H1 (cell line): Measurements from ENCODE around the gene ICA1. TPM values are rescaled to one million over a fixed set of nuclear protein-coding genes. Genes with fewer than 3 reads are reported as not detected.

ENCODE experiments used
- EZH2 ChIP-seq: fragments of 200-600 bp; sonication (generic); IDR thresholded peaks from 2 replicates; pipeline ENCODE4 v1.7.1; 2012; ENCODE audit warnings: low read depth, mild to moderate bottlenecking, moderate library complexity, low read length, inconsistent platforms; ENCODE audit not compliant: severe bottlenecking
- JUN ChIP-seq: IDR thresholded peaks from 2 replicates; pipeline ENCODE4 v1.6.1; 2011; ENCODE audit warnings: low read depth, mild to moderate bottlenecking, improper control_type of control experiment, low read length
- KDM5A ChIP-seq: fragments of 200-600 bp; IDR thresholded peaks from 2 replicates; pipeline ENCODE4 v1.7.1; 2012; ENCODE audit warnings: mild to moderate bottlenecking, low read length, inconsistent platforms, mixed read lengths
- POLR2A ChIP-seq, 2 experiments: IDR thresholded peaks; 1 replicate in 1 of 2; 2 replicates in 1 of 2; pipeline ENCODE4 v1.6.1; 2011; ENCODE audit warnings: low read depth in 2 of 2, low read length in 2 of 2, mild to moderate bottlenecking in 2 of 2; ENCODE audit errors: control extremely low read depth in 1 of 2
- POU5F1 ChIP-seq: IDR thresholded peaks from 2 replicates; pipeline ENCODE4 v1.6.1; 2011; ENCODE audit warnings: low read depth, mild to moderate bottlenecking, low read length, moderate library complexity
- SIN3A ChIP-seq, 2 experiments: IDR thresholded peaks in 1 of 2; conservative IDR thresholded peaks in 1 of 2; 2 replicates each; pipeline ENCODE4 v1.6.1; 2011 to 2012; ENCODE audit warnings: low read length in 2 of 2, improper control_type of control experiment in 1 of 2, low read depth in 1 of 2, mild to moderate bottlenecking in 1 of 2
- SIRT6 ChIP-seq: IDR thresholded peaks from one replicate; pipeline ENCODE4 v1.7.1; 2012; ENCODE audit warnings: low read length, inconsistent platforms
- TEAD4 ChIP-seq: IDR thresholded peaks from 2 replicates; pipeline ENCODE4 v1.6.1; 2012; ENCODE audit warnings: low read depth, low read length, inconsistent platforms, mixed read lengths
- polyA plus RNA-seq, 7 experiments: library from polyadenylated mRNA; depleted of rRNA in 3 of 7; stranded (reverse) in 5 of 7; unstranded in 2 of 7; fragments of >200 nt in 5 of 7; fragments of 200-250 nt in 2 of 7; gene quantifications; 1 replicate in 5 of 7; 2 replicates in 1 of 7; 4 replicates in 1 of 7; pipeline versions ENCODE4 v1.2.1 to v1.2.3, GENCODE V29; 2011 to 2013; ENCODE audit warnings: missing spikeins in 2 of 7, mixed read lengths in 2 of 7
- total RNA-seq: library from RNA; stranded (reverse); fragmentation: NEBNext Ultra II Directional; extraction: Animal tissue kit (Norgen Biotek cat#: 25700); gene quantifications from 2 replicates; pipeline ENCODE4 v1.2.1, GENCODE V29; 2021
- TF ChIP-seq, protein P1 (sequence below): fragments of 300-600 bp; sonication (generic); IDR thresholded peaks from 2 replicates; pipeline ENCODE4 v1.7.1; 2012; ENCODE audit warnings: low read length, moderate library complexity, mild to moderate bottlenecking, inconsistent platforms; ENCODE audit not compliant: insufficient replicate concordance
- TF ChIP-seq, protein P2 (sequence below): IDR thresholded peaks from 2 replicates; pipeline ENCODE4 v1.6.1; 2011; ENCODE audit warnings: low read length, improper control_type of control experiment
- TF ChIP-seq, protein P3 (sequence below): IDR thresholded peaks from 2 replicates; pipeline ENCODE4 v1.6.1; 2012; ENCODE audit warnings: inconsistent platforms

ICA1 gene
- total and polyA plus RNA-seq, 2 of the 8 experiments (the other 6 are each of a cell fraction or from before 2014, with no cell fraction given): 14.9 to 37.1 TPM

DNA sequence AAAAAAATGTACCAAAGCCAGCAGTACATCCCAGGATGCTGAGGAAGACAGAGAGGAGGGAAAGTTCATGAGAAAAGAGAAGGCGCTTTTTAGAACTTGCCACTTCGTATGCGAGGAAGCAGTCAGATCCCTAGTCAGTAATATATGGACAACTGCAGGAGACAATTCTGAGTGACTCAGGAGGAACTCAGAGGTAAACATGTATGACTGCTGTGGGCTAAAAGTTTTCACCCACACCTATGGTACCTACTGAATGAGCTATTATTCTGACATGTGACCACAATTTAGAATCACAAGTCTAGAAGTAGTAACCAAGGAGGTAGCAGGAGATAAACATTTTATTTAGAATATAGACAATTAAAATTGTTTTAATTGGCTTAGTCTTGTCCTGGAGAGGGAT is 126.5 kb downstream of the ICA1 start (continued):
- TF ChIP-seq, protein P1, sequence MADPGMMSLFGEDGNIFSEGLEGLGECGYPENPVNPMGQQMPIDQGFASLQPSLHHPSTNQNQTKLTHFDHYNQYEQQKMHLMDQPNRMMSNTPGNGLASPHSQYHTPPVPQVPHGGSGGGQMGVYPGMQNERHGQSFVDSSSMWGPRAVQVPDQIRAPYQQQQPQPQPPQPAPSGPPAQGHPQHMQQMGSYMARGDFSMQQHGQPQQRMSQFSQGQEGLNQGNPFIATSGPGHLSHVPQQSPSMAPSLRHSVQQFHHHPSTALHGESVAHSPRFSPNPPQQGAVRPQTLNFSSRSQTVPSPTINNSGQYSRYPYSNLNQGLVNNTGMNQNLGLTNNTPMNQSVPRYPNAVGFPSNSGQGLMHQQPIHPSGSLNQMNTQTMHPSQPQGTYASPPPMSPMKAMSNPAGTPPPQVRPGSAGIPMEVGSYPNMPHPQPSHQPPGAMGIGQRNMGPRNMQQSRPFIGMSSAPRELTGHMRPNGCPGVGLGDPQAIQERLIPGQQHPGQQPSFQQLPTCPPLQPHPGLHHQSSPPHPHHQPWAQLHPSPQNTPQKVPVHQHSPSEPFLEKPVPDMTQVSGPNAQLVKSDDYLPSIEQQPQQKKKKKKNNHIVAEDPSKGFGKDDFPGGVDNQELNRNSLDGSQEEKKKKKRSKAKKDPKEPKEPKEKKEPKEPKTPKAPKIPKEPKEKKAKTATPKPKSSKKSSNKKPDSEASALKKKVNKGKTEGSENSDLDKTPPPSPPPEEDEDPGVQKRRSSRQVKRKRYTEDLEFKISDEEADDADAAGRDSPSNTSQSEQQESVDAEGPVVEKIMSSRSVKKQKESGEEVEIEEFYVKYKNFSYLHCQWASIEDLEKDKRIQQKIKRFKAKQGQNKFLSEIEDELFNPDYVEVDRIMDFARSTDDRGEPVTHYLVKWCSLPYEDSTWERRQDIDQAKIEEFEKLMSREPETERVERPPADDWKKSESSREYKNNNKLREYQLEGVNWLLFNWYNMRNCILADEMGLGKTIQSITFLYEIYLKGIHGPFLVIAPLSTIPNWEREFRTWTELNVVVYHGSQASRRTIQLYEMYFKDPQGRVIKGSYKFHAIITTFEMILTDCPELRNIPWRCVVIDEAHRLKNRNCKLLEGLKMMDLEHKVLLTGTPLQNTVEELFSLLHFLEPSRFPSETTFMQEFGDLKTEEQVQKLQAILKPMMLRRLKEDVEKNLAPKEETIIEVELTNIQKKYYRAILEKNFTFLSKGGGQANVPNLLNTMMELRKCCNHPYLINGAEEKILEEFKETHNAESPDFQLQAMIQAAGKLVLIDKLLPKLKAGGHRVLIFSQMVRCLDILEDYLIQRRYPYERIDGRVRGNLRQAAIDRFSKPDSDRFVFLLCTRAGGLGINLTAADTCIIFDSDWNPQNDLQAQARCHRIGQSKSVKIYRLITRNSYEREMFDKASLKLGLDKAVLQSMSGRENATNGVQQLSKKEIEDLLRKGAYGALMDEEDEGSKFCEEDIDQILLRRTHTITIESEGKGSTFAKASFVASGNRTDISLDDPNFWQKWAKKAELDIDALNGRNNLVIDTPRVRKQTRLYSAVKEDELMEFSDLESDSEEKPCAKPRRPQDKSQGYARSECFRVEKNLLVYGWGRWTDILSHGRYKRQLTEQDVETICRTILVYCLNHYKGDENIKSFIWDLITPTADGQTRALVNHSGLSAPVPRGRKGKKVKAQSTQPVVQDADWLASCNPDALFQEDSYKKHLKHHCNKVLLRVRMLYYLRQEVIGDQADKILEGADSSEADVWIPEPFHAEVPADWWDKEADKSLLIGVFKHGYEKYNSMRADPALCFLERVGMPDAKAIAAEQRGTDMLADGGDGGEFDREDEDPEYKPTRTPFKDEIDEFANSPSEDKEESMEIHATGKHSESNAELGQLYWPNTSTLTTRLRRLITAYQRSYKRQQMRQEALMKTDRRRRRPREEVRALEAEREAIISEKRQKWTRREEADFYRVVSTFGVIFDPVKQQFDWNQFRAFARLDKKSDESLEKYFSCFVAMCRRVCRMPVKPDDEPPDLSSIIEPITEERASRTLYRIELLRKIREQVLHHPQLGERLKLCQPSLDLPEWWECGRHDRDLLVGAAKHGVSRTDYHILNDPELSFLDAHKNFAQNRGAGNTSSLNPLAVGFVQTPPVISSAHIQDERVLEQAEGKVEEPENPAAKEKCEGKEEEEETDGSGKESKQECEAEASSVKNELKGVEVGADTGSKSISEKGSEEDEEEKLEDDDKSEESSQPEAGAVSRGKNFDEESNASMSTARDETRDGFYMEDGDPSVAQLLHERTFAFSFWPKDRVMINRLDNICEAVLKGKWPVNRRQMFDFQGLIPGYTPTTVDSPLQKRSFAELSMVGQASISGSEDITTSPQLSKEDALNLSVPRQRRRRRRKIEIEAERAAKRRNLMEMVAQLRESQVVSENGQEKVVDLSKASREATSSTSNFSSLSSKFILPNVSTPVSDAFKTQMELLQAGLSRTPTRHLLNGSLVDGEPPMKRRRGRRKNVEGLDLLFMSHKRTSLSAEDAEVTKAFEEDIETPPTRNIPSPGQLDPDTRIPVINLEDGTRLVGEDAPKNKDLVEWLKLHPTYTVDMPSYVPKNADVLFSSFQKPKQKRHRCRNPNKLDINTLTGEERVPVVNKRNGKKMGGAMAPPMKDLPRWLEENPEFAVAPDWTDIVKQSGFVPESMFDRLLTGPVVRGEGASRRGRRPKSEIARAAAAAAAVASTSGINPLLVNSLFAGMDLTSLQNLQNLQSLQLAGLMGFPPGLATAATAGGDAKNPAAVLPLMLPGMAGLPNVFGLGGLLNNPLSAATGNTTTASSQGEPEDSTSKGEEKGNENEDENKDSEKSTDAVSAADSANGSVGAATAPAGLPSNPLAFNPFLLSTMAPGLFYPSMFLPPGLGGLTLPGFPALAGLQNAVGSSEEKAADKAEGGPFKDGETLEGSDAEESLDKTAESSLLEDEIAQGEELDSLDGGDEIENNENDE: no peak
- no peak for TF ChIP-seq SIRT6
- no peak for TF ChIP-seq SIN3A (conservative IDR thresholded peaks at IDR 0.05 in 1 of 2, IDR thresholded peaks at IDR 0.05 in 1 of 2; ENCODE audit: low read depth in 1 of 2, low read length in 2 of 2)
- no peak for TF ChIP-seq POLR2A (IDR thresholded peaks at IDR 0.05; ENCODE audit: control extremely low read depth in 1 of 2, low read depth in 2 of 2, low read length in 2 of 2)
- TF ChIP-seq TEAD4: no peak
- no peak for TF ChIP-seq JUN
- TF ChIP-seq, protein P2, sequence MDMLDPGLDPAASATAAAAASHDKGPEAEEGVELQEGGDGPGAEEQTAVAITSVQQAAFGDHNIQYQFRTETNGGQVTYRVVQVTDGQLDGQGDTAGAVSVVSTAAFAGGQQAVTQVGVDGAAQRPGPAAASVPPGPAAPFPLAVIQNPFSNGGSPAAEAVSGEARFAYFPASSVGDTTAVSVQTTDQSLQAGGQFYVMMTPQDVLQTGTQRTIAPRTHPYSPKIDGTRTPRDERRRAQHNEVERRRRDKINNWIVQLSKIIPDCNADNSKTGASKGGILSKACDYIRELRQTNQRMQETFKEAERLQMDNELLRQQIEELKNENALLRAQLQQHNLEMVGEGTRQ: no peak
- no peak for TF ChIP-seq EZH2
- no peak for TF ChIP-seq KDM5A
- TF ChIP-seq POU5F1: no peak
- TF ChIP-seq, protein P3, sequence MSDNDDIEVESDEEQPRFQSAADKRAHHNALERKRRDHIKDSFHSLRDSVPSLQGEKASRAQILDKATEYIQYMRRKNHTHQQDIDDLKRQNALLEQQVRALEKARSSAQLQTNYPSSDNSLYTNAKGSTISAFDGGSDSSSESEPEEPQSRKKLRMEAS: no peak
